Astrocyte (in vitro differentiated cells and primary cell): ENCODE measurements around the gene DLX1. TPM values are rescaled to one million over a fixed set of nuclear protein-coding genes. Genes with fewer than 3 reads are reported as not detected.
A peak's percentile ranks its signal among the peaks of the same experiment; 100 is the strongest.

ENCODE experiments used
- DNase-seq: peaks from one replicate; pipeline ENCODE4 v3.0.0-alpha.2; 2010; ENCODE audit warnings: low read depth
- FAIRE-seq: peaks from 2 replicates; lab custom pipeline; 2011; peaks lifted over from hg19 to GRCh38; lab: Jason Lieb, UNC
- H2AFZ ChIP-seq: 2 replicates; pipeline ENCODE4 v1.6.0; 2012; ENCODE audit warnings: low read depth, low read length, inconsistent platforms
- H3K27ac ChIP-seq: 2 replicates; pipeline ENCODE4 v1.5.1; 2011; ENCODE audit warnings: low read depth, low read length, inconsistent platforms
- H3K27me3 ChIP-seq: 2 replicates; pipeline ENCODE4 v1.6.0; 2011; ENCODE audit warnings: low read length, inconsistent platforms; ENCODE audit not compliant: insufficient read depth
- H3K36me3 ChIP-seq: 2 replicates; pipeline ENCODE4 v1.5.1; 2011; ENCODE audit warnings: low read length, inconsistent platforms; ENCODE audit not compliant: insufficient read depth
- H3K4me1 ChIP-seq: 2 replicates; pipeline ENCODE4 v1.5.1; 2011; ENCODE audit warnings: low read length, inconsistent platforms; ENCODE audit not compliant: insufficient read depth
- H3K4me2 ChIP-seq: 2 replicates; pipeline ENCODE4 v1.6.0; 2012; ENCODE audit warnings: low read length, inconsistent platforms
- H3K4me3 ChIP-seq: 2 replicates; pipeline ENCODE4 v1.5.1; 2011; ENCODE audit warnings: low read depth, mild to moderate bottlenecking, low read length, inconsistent platforms; ENCODE audit not compliant: insufficient read depth
- H3K79me2 ChIP-seq: 2 replicates; pipeline ENCODE4 v1.6.0; 2012; ENCODE audit warnings: mild to moderate bottlenecking, low read length, inconsistent platforms; ENCODE audit not compliant: insufficient read depth
- H3K9ac ChIP-seq: 2 replicates; pipeline ENCODE4 v1.6.0; 2012; ENCODE audit warnings: mild to moderate bottlenecking, low read length, inconsistent platforms
- H3K9me3 ChIP-seq: 2 replicates; pipeline ENCODE4 v1.5.1; 2012; ENCODE audit warnings: low read depth, mild to moderate bottlenecking, low read length, inconsistent platforms; ENCODE audit not compliant: insufficient read depth
- H4K20me1 ChIP-seq: 2 replicates; pipeline ENCODE4 v1.6.0; 2012; ENCODE audit warnings: low read length, inconsistent platforms; ENCODE audit not compliant: insufficient read depth
- H3K27ac Mint-ChIP-seq: one replicate; pipeline ENCODE4 v1.8.0; 2021; ENCODE audit warnings: mild to moderate bottlenecking, mixed read lengths; ENCODE audit not compliant: unreplicated experiment
- H3K27me3 Mint-ChIP-seq: one replicate; pipeline ENCODE4 v1.8.0; 2021; ENCODE audit warnings: low read depth, mixed read lengths; ENCODE audit not compliant: unreplicated experiment
- H3K36me3 Mint-ChIP-seq: one replicate; pipeline ENCODE4 v1.8.0; 2021; ENCODE audit warnings: low read depth, mixed read lengths; ENCODE audit not compliant: unreplicated experiment
- H3K4me1 Mint-ChIP-seq: one replicate; pipeline ENCODE4 v1.8.0; 2021; ENCODE audit warnings: low read depth, mixed read lengths; ENCODE audit not compliant: unreplicated experiment
- H3K4me3 Mint-ChIP-seq: one replicate; pipeline ENCODE4 v1.8.0; 2021; ENCODE audit warnings: mild to moderate bottlenecking, moderate library complexity, mixed read lengths; ENCODE audit not compliant: unreplicated experiment
- H3K9me3 Mint-ChIP-seq: one replicate; pipeline ENCODE4 v1.8.0; 2021; ENCODE audit warnings: mild to moderate bottlenecking, mixed read lengths; ENCODE audit not compliant: unreplicated experiment
- CTCF ChIP-seq: IDR thresholded peaks from 2 replicates; pipeline ENCODE4 v1.5.1; 2011; ENCODE audit warnings: low read depth, mild to moderate bottlenecking, inconsistent platforms, low read length, moderate library complexity; ENCODE audit not compliant: insufficient read depth
- EZH2 ChIP-seq: IDR thresholded peaks from 2 replicates; pipeline ENCODE4 v1.6.1; 2012; ENCODE audit warnings: mild to moderate bottlenecking, low read length, inconsistent platforms; ENCODE audit not compliant: insufficient read depth
- total RNA-seq: library from RNA; stranded (reverse); gene quantifications from 2 replicates; pipeline ENCODE4 v1.2.1, GENCODE V29; 2021

DLX1 gene
- total RNA-seq, 1 donor from 2014 or later = 0.27 TPM

- Mint-ChIP-seq H3K27ac (peak overlapping the region; percentile 41), H3K4me1 (peaks cover 17% of the 10 kb centered on the region)
- H3K9ac ChIP-seq = no peak overlapping the region
Measured at GRCh38 chr2:172093416-172094293, 8.3 kb downstream of the DLX1 start.

GRCh38 chr2:172094294-172095145, 9.2 kb downstream of the DLX1 start:
- peaks cover 46% of the 10 kb centered on the region for H3K27me3 Mint-ChIP-seq
- Histone ChIP-seq H4K20me1 (peaks cover 20% of the 10 kb centered on the region), H3K4me1 (peaks cover 41% of the 10 kb centered on the region), H2AFZ (peak overlapping the region; percentile 90), H3K9ac (peak overlapping the region; percentile 55), H3K79me2 (no peaks in the 10 kb centered on the region), H3K9me3 (no peaks in the 10 kb centered on the region), H3K4me3 (peak overlapping the region; percentile 65), H3K36me3 (no peaks in the 10 kb centered on the region), H3K4me2 (peak overlapping the region; percentile 96), H3K27me3 (peaks cover 54% of the 10 kb centered on the region), H3K27ac (no peak overlapping the region)
- no peak for TF ChIP-seq CTCF
- peak; percentile 72 for TF ChIP-seq EZH2
- FAIRE-seq (no peak), DNase-seq (no peak)
- peak overlapping the region; percentile 93 for H3K27ac Mint-ChIP-seq
- H3K9me3 Mint-ChIP-seq = peaks cover 3% of the 10 kb centered on the region
- peaks cover 19% of the 10 kb centered on the region for H3K4me1 Mint-ChIP-seq
- peak overlapping the region; percentile 84 for H3K4me3 Mint-ChIP-seq
- no peaks in the 10 kb centered on the region for H3K36me3 Mint-ChIP-seq

More at GRCh38 chr2:172093416-172094293, 8.3 kb downstream of the DLX1 start:
- peaks cover 63% of the 10 kb centered on the region for H3K27me3 ChIP-seq
- TF ChIP-seq EZH2 = peak; percentile 7
- TF ChIP-seq CTCF = no peak
- peaks cover 1% of the 10 kb centered on the region for H3K9me3 ChIP-seq
- no peak overlapping the region for H3K4me3 ChIP-seq
- DNase-seq (no peak), FAIRE-seq (no peak)
- H3K36me3 ChIP-seq = no peaks in the 10 kb centered on the region
- Mint-ChIP-seq H3K9me3 (peaks cover 5% of the 10 kb centered on the region), H3K27me3 (peaks cover 54% of the 10 kb centered on the region), H3K36me3 (no peaks in the 10 kb centered on the region), H3K4me3 (peak overlapping the region; percentile 68)
- H3K27ac ChIP-seq = no peak overlapping the region
- no peak overlapping the region for H2AFZ ChIP-seq
- peak overlapping the region; percentile 96 for H3K4me2 ChIP-seq
- H3K79me2 ChIP-seq = no peaks in the 10 kb centered on the region
- H4K20me1 ChIP-seq = peaks cover 21% of the 10 kb centered on the region
- peaks cover 34% of the 10 kb centered on the region for H3K4me1 ChIP-seq
